Subcutaneous abdominal adipose tissue (tissue), 5 donors: Measurements from ENCODE around the gene IQUB.
"Not testable (repeated sequence)": the region's sequence is repeated elsewhere in the genome, so short reads cannot be mapped to it uniquely, and the experiment has no call there.

Experiments used
- H3K27ac ChIP-seq: one replicate; pipeline ENCODE4 v1.7.0; 2013; ENCODE audit warnings: low read depth, mild to moderate bottlenecking, inconsistent platforms, low read length, moderate library complexity
- H3K27me3 ChIP-seq, 5 donors: one replicate each; pipeline ENCODE4 v1.7.0; 2013; ENCODE audit warnings: low read length in 5 of 5, inconsistent platforms in 1 of 5; ENCODE audit not compliant: control insufficient read depth in 5 of 5, insufficient read depth in 4 of 5
- H3K36me3 ChIP-seq, 5 donors: one replicate each; pipeline ENCODE4 v1.7.0; 2013; ENCODE audit warnings: low read length in 5 of 5; ENCODE audit not compliant: control insufficient read depth in 5 of 5, insufficient read depth in 5 of 5
- H3K4me1 ChIP-seq, 5 donors: one replicate each; pipeline ENCODE4 v1.7.0; 2013; ENCODE audit warnings: low read length in 5 of 5, mild to moderate bottlenecking in 3 of 5, moderate library complexity in 1 of 5; ENCODE audit not compliant: control insufficient read depth in 5 of 5, insufficient read depth in 5 of 5
- H3K4me3 ChIP-seq, 5 donors: one replicate each; pipeline ENCODE4 v1.7.0; 2013; ENCODE audit warnings: low read length in 5 of 5, low read depth in 1 of 5
- H3K9ac ChIP-seq, 5 donors: one replicate each; pipeline ENCODE4 v1.7.0; 2013; ENCODE audit warnings: low read length in 5 of 5, mild to moderate bottlenecking in 4 of 5, moderate library complexity in 3 of 5
- H3K9me3 ChIP-seq, 5 donors: one replicate each; pipeline ENCODE4 v1.7.0; 2013; ENCODE audit warnings: low read length in 5 of 5; ENCODE audit not compliant: control insufficient read depth in 5 of 5
- donor health status: healthy.
- donor health status: healthy.
- donor health status: healthy.
- donor health status: healthy.
- donor health status: healthy.

Gene IQUB

GRCh38 chr7:123432601-123433000, 101.8 kb downstream of the IQUB start:
- Histone ChIP-seq H3K4me3 (no peak overlapping the region), H3K9ac (no peak overlapping the region), H3K27ac (no peak overlapping the region), H3K4me1 (no peaks in the 10 kb centered on the region), H3K9me3 (peaks cover 0 to 3% (median 0%) of the 10 kb centered on the region in 5 donors), H3K36me3 (no peaks in the 10 kb centered on the region), H3K27me3 (no peaks in the 10 kb centered on the region)

- Histone ChIP-seq H3K27ac (no peak overlapping the region), H3K4me1 (no peaks in the 10 kb centered on the region), H3K9ac (no peak overlapping the region), H3K4me3 (no peak overlapping the region), H3K9me3 (peaks cover 0 to 3% (median 0%) of the 10 kb centered on the region in 5 donors), H3K27me3 (no peaks in the 10 kb centered on the region), H3K36me3 (no peaks in the 10 kb centered on the region)
Measured at GRCh38 chr7:123431075-123431614, 103.2 kb downstream of the IQUB start.

- Histone ChIP-seq H3K4me3 (no peak overlapping the region), H3K9ac (no peak overlapping the region), H3K4me1 (no peaks in the 10 kb centered on the region), H3K27me3 (no peaks in the 10 kb centered on the region), H3K36me3 (no peaks in the 10 kb centered on the region), H3K9me3 (peaks cover 3 to 12% (median 4%) of the 10 kb centered on the region in 5 donors), H3K27ac (no peak overlapping the region)
Measured at GRCh38 chr7:123425246-123425645, 109.1 kb downstream of the IQUB start.

GRCh38 chr7:123424463-123424862, 109.9 kb downstream of the IQUB start:
- no peaks in the 10 kb centered on the region for H3K4me1 ChIP-seq
- H3K9ac ChIP-seq, result no peak overlapping the region
- peaks cover 3 to 12% (median 4%) of the 10 kb centered on the region in 5 donors for H3K9me3 ChIP-seq
- no peaks in the 10 kb centered on the region for H3K36me3 ChIP-seq
- no peak overlapping the region for H3K4me3 ChIP-seq
- no peak overlapping the region for H3K27ac ChIP-seq
- H3K27me3 ChIP-seq, result no peaks in the 10 kb centered on the region

- peaks cover 3 to 13% (median 4%) of the 10 kb centered on the region in 5 donors for H3K9me3 ChIP-seq
- no peaks in the 10 kb centered on the region for H3K4me1 ChIP-seq
- H3K27me3 ChIP-seq, result no peaks in the 10 kb centered on the region
- H3K4me3 ChIP-seq, result no peak overlapping the region
- H3K36me3 ChIP-seq, result no peaks in the 10 kb centered on the region
- no peak overlapping the region for H3K9ac ChIP-seq
- H3K27ac ChIP-seq, result no peak overlapping the region
Measured at GRCh38 chr7:123423622-123424021, 110.8 kb downstream of the IQUB start.

- H3K27ac ChIP-seq, result no peak overlapping the region
- no peaks in the 10 kb centered on the region for H3K4me1 ChIP-seq
- no peaks in the 10 kb centered on the region for H3K27me3 ChIP-seq
- no peaks in the 10 kb centered on the region for H3K36me3 ChIP-seq
- peak overlapping the region in 1 of 5 donors; percentile 19 for H3K4me3 ChIP-seq
- no peak overlapping the region for H3K9ac ChIP-seq
- H3K9me3 ChIP-seq, result peaks cover under 1 to 11% (median 10%) of the 10 kb centered on the region in 5 donors
Measured at GRCh38 chr7:123417580-123417979, 116.8 kb downstream of the IQUB start.

GRCh38 chr7:123415625-123416024, 118.8 kb downstream of the IQUB start:
- no peak overlapping the region for H3K4me3 ChIP-seq
- H3K36me3 ChIP-seq, result no peaks in the 10 kb centered on the region
- no peak overlapping the region for H3K27ac ChIP-seq
- peaks cover 0 to 10% (median 8%) of the 10 kb centered on the region in 5 donors for H3K9me3 ChIP-seq
- no peaks in the 10 kb centered on the region for H3K4me1 ChIP-seq
- H3K27me3 ChIP-seq, result no peaks in the 10 kb centered on the region
- H3K9ac ChIP-seq, result no peak overlapping the region

- no peak overlapping the region for H3K27ac ChIP-seq
- no peaks in the 10 kb centered on the region for H3K4me1 ChIP-seq
- H3K9ac ChIP-seq, result no peak overlapping the region
- H3K27me3 ChIP-seq, result no peaks in the 10 kb centered on the region
- H3K36me3 ChIP-seq, result no peaks in the 10 kb centered on the region
- H3K4me3 ChIP-seq, result no peak overlapping the region
- H3K9me3 ChIP-seq, result no peaks in the 10 kb centered on the region
Measured at GRCh38 chr7:123410273-123410904, 124.0 kb downstream of the IQUB start.

- H3K27me3 ChIP-seq, H3K9ac ChIP-seq, H3K4me3 ChIP-seq, H3K4me1 ChIP-seq, H3K27ac ChIP-seq, H3K9me3 ChIP-seq, H3K36me3 ChIP-seq: not testable (repeated sequence)
Measured at GRCh38 chr7:123407951-123408350, 126.4 kb downstream of the IQUB start.
